Measurements from ENCODE around the gene B2M. TPM values are rescaled to one million over a fixed set of nuclear protein-coding genes. Genes with fewer than 3 reads are reported as not detected.

Gene B2M
- 6,462 and 7,066 TPM in 2 replicates for total RNA-seq (2013; cell fraction: nucleolus; rRNA removed)
- 4,481 and 5,701 TPM in 2 replicates for total RNA-seq (2014; rRNA removed)
- 5,217 and 5,589 TPM in 2 replicates for total RNA-seq (2014; rRNA removed; fragmentation: Illumina TruSeq; extraction: Trizol)
- total RNA-seq (2021): 2,901 and 3,170 TPM in 2 replicates
- 6,007 TPM for polyA plus RNA-seq (2011; ENCODE audit: low read depth)
- polyA plus RNA-seq (2011; rRNA removed): 12,663 and 17,808 TPM in 2 replicates
- polyA plus RNA-seq (2011; cell fraction: cytosol; rRNA removed): 7,019 and 28,739 TPM in 2 replicates
- polyA plus RNA-seq (2011; cell fraction: nucleus; rRNA removed): 2,031 and 2,366 TPM in 2 replicates
- 6,970 and 7,434 TPM in 2 replicates for polyA plus RNA-seq (2012)
- 11,414 and 13,691 TPM in 2 replicates for polyA plus RNA-seq (2014; fragmentation: Illumina TruSeq; extraction: Trizol)
- polyA plus RNA-seq (2014; fragmentation: Nextera tagmentation; extraction: Ambion mirVana): over 10,000 TPM; 16,306 to 22,794 TPM
- polyA plus RNA-seq (2014; rRNA removed): 4,868 and 5,894 TPM in 2 replicates
- 1,000 to 10,000 TPM; 8,335 to 8,413 TPM for polyA plus RNA-seq (2016; fragmentation: Nextera tagmentation; extraction: Ambion mirVana)
- 2,834 and 3,344 TPM in 2 replicates for polyA minus RNA-seq (2011; rRNA and poly(A)+ RNA removed)
- polyA minus RNA-seq (2011; cell fraction: cytosol; rRNA and poly(A)+ RNA removed): 1,355 and 1,504 TPM in 2 replicates
- polyA minus RNA-seq (2011; cell fraction: nucleus; rRNA and poly(A)+ RNA removed): 373 and 393 TPM in 2 replicates
- Bru-seq, nascent RNA: percentile 100 among the genes with signal in this experiment
- percentile 100 among the genes with signal in this experiment for BruChase-seq, experiment 1, labeled RNA remaining after a 6-hour chase
- percentile 100 among the genes with signal in this experiment for BruChase-seq, experiment 2, labeled RNA remaining after a 2-hour chase
- long read RNA-seq, experiment 1, transcript B2M-204 (4 exons, 1,705 nt): major isoform, 4,240 of 4,371 reads
- long read RNA-seq, experiment 1, transcript B2M-213 (1 exons, 2,329 nt): minor isoform, 30 of 4,371 reads
- long read RNA-seq, experiment 1, transcript B2M-214 (1 exons, 2,403 nt): minor isoform, 5 of 4,371 reads
- long read RNA-seq, experiment 1, partial matches to known transcripts: 27 of 4,371 reads
- long read RNA-seq, experiment 1, other reads (novel, unspliced or antisense): 66 of 4,371 reads
- long read RNA-seq, experiment 2, transcript B2M-208 (3 exons, 1,081 nt): minor isoform, 100 of 19,307 reads
- long read RNA-seq, experiment 2, transcript B2M-207 (4 exons, 499 nt): minor isoform, 6 of 19,307 reads
- long read RNA-seq, experiment 2, transcript B2M-204 (4 exons, 1,705 nt): major isoform, 18,407 of 19,307 reads
- long read RNA-seq, experiment 2, transcript B2M-213 (1 exons, 2,329 nt): minor isoform, 34 of 19,307 reads
- long read RNA-seq, experiment 2, partial matches to known transcripts: 641 of 19,307 reads
- long read RNA-seq, experiment 2, other reads (novel, unspliced or antisense): 110 of 19,307 reads

DNA sequence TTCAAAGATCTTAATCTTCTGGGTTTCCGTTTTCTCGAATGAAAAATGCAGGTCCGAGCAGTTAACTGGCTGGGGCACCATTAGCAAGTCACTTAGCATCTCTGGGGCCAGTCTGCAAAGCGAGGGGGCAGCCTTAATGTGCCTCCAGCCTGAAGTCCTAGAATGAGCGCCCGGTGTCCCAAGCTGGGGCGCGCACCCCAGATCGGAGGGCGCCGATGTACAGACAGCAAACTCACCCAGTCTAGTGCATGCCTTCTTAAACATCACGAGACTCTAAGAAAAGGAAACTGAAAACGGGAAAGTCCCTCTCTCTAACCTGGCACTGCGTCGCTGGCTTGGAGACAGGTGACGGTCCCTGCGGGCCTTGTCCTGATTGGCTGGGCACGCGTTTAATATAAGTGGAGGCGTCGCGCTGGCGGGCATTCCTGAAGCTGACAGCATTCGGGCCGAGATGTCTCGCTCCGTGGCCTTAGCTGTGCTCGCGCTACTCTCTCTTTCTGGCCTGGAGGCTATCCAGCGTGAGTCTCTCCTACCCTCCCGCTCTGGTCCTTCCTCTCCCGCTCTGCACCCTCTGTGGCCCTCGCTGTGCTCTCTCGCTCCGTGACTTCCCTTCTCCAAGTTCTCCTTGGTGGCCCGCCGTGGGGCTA is at the start of gene B2M, which contains the start of gene PATL2:
Gene B2M (plus strand): TSS at position 422 of the 647 bp plus-strand sequence. CDS start 30 bp downstream, at position 452.
Gene PATL2 (minus strand): TSS at position 228 of the 647 bp plus-strand sequence. CDS start 34,833 bp downstream, outside the sequence.
- Histone ChIP-seq H3K4me1 (ENCODE audit: control insufficient read depth, insufficient read depth, low read length) (peaks cover 13% of the 10 kb centered on the region), H3K4me2 (ENCODE audit: control insufficient read depth, insufficient read depth) (peak within 1 kb of the TSS; percentile 67), H3K27ac (ENCODE audit: control insufficient read depth, insufficient read depth) (peak within 1 kb of the TSS; percentile 99), H3K9ac (ENCODE audit: control insufficient read depth, insufficient read depth, low read length) (peak within 1 kb of the TSS; percentile 100), H3K4me3 (peak within 1 kb of the TSS; percentile 99), H3K9me3 (replicated peaks; ENCODE audit: control insufficient read depth, insufficient read depth, low read length) (no peaks in the 10 kb centered on the region), H3K36me3 (ENCODE audit: control insufficient read depth in 2 of 2, insufficient read depth in 2 of 2, low read length in 1 of 2) (peaks cover 10 to 28% of the 10 kb centered on the region in 2 experiments), H3K27me3 (replicated peaks in 1 of 2; ENCODE audit: control insufficient read depth in 2 of 2, insufficient read depth in 2 of 2, low read length in 1 of 2) (no peaks in the 10 kb centered on the region), H3K79me2 (ENCODE audit: control insufficient read depth, insufficient read depth, low read length) (peaks cover 76% of the 10 kb centered on the region), H2AFZ (ENCODE audit: control insufficient read depth, low read depth, low read length) (peak within 1 kb of the TSS; percentile 27; the same call in 1 of the 2 replicates), H4K20me1 (ENCODE audit: control insufficient read depth, insufficient read depth) (peaks cover 23% of the 10 kb centered on the region)
- ATAC-seq (peak; percentile 74), FAIRE-seq (peak; percentile 91), DNase-seq (ENCODE audit: low read depth, low spot score) (peak; percentile 94)
- WGBS (ENCODE audit: insufficient coverage, insufficient replicate concordance, low lambda C conversion rate, missing lambda C conversion rate): 1% methylated on average over 35 of the region's 37 CpGs
- no TSS peak for BruUV-seq (replicated peaks)
- in situ Hi-C loops (cut with MboI): loop anchor here (5.0 kb wide), 1 partner anchor 44 kb away; no protein-coding TSS in a partner anchor
- ChIA-PET RAD21 (ENCODE audit: unreplicated experiment) (interaction anchor here (0.6 to 18.4 kb wide), 12 partner anchors 8 to 661 kb away, joined by 3 to 653 read pairs (median 4); partner anchors contain the start of genes GOLM2, SPG11 and TRIM69), SMC1A (ENCODE audit: uncharacterized antibody, unreplicated experiment) (interaction anchor here (0.6 to 19.0 kb wide), 12 partner anchors 8 to 127 kb away, joined by 3 to 637 read pairs (median 7); partner anchors contain the start of genes SPG11 and TRIM69), CTCF (interaction anchor here (0.9 to 14.3 kb wide), 10 partner anchors 11 to 118 kb away, joined by 3 to 278 read pairs (median 10); partner anchors contain the start of genes SPG11 and TRIM69), POLR2A (interaction anchor here (0.6 to 24.8 kb wide), 10 partner anchors 11 to 934 kb away, joined by 3 to 718 read pairs (median 6); partner anchors contain the start of genes EIF3J, SPG11 and TRIM69)
- intact Hi-C loops (cut with micrococcal nuclease; ENCODE audit: unreplicated experiment): loop anchor here (1.0 kb wide), 2 partner anchors 15 to 48 kb away; partner anchors contain the start of gene SPG11
- TF ChIP-seq, protein P1, sequence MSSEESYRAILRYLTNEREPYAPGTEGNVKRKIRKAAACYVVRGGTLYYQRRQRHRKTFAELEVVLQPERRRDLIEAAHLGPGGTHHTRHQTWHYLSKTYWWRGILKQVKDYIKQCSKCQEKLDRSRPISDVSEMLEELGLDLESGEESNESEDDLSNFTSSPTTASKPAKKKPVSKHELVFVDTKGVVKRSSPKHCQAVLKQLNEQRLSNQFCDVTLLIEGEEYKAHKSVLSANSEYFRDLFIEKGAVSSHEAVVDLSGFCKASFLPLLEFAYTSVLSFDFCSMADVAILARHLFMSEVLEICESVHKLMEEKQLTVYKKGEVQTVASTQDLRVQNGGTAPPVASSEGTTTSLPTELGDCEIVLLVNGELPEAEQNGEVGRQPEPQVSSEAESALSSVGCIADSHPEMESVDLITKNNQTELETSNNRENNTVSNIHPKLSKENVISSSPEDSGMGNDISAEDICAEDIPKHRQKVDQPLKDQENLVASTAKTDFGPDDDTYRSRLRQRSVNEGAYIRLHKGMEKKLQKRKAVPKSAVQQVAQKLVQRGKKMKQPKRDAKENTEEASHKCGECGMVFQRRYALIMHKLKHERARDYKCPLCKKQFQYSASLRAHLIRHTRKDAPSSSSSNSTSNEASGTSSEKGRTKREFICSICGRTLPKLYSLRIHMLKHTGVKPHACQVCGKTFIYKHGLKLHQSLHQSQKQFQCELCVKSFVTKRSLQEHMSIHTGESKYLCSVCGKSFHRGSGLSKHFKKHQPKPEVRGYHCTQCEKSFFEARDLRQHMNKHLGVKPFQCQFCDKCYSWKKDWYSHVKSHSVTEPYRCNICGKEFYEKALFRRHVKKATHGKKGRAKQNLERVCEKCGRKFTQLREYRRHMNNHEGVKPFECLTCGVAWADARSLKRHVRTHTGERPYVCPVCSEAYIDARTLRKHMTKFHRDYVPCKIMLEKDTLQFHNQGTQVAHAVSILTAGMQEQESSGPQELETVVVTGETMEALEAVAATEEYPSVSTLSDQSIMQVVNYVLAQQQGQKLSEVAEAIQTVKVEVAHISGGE (CRISPR knock-in tag; IDR thresholded peaks at IDR 0.05): no peak
- TF ChIP-seq TCF7 (IDR thresholded peaks at IDR 0.05; ENCODE audit: borderline replicate concordance): no peak
- TF ChIP-seq, protein P2, sequence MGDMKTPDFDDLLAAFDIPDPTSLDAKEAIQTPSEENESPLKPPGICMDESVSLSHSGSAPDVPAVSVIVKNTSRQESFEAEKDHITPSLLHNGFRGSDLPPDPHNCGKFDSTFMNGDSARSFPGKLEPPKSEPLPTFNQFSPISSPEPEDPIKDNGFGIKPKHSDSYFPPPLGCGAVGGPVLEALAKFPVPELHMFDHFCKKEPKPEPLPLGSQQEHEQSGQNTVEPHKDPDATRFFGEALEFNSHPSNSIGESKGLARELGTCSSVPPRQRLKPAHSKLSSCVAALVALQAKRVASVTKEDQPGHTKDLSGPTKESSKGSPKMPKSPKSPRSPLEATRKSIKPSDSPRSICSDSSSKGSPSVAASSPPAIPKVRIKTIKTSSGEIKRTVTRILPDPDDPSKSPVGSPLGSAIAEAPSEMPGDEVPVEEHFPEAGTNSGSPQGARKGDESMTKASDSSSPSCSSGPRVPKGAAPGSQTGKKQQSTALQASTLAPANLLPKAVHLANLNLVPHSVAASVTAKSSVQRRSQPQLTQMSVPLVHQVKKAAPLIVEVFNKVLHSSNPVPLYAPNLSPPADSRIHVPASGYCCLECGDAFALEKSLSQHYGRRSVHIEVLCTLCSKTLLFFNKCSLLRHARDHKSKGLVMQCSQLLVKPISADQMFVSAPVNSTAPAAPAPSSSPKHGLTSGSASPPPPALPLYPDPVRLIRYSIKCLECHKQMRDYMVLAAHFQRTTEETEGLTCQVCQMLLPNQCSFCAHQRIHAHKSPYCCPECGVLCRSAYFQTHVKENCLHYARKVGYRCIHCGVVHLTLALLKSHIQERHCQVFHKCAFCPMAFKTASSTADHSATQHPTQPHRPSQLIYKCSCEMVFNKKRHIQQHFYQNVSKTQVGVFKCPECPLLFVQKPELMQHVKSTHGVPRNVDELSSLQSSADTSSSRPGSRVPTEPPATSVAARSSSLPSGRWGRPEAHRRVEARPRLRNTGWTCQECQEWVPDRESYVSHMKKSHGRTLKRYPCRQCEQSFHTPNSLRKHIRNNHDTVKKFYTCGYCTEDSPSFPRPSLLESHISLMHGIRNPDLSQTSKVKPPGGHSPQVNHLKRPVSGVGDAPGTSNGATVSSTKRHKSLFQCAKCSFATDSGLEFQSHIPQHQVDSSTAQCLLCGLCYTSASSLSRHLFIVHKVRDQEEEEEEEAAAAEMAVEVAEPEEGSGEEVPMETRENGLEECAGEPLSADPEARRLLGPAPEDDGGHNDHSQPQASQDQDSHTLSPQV (IDR thresholded peaks at IDR 0.05): 0 out of 2 replicates have a peak, but pooled peaks have one; percentile 34
